GM13976 (cell line): ENCODE measurements around the gene ZFP64.
A peak's percentile ranks its signal among the peaks of the same experiment; 100 is the strongest.

ENCODE experiments used
- DNase-seq: peaks from one replicate; pipeline ENCODE4 v3.0.0; 2012; ENCODE audit warnings: low spot score
- in situ Hi-C: fragments of 300-500 bp; cut with MboI; formaldehyde crosslinking; loops from one replicate; pipeline ENCODE4 v1.12.0; 2022; ENCODE audit warnings: low sequenced_read_pairs, mixed read lengths, inconsistent platforms; ENCODE audit not compliant: unreplicated experiment
- TF ChIP-seq, protein P1 (sequence below): IDR thresholded peaks from 2 replicates; pipeline ENCODE4 v1.5.1; 2012; ENCODE audit warnings: borderline replicate concordance, mild to moderate bottlenecking; ENCODE audit not compliant: insufficient read depth; ENCODE audit errors: extremely low read depth, missing control alignments, control extremely low read depth

ZFP64 gene

DNA sequence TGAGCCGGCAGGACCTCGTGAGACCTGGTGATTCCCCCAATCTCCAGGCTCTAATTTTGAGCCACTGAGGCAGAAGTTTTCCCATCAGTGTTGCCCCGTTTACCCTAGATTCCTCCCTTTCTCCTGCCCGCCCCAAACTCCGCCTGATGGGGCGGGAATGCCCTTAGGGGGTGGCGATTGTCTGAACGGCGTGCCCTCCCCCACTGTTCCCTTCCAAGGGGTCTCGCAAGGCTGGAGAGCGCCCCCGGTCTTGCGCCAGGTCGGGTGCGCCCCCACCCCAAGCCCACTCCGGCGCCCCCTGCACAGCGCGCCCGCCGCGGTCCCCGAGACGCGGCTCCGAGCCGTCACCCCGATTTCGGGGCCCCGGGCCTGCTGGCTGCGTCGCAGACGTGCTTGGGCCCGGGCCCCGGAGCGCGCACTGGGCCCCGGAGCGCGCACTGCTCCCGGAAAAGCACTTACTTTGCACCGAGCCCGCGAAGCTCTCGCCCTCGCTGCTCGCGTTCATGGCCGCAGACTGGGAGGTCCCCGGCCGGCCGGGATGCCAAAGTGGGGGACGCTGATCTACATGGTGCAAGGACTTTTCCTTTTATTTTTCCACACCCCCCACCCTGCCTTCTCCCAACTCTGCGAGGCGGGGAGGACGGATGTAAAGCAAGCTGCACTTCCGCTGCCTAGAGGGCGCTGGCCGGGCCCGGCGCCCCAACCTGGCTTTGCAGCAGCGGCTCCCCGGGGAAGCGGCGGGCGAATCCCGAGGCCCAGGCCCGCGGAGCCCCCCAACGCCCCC, at the start of gene ZFP64:
Gene ZFP64, minus strand, starts transcription at position 648 of the 784 bp plus-strand sequence. Its CDS starts 143 bp downstream, at position 505.
- peak; percentile 88 for DNase-seq
- TF ChIP-seq, protein P1, sequence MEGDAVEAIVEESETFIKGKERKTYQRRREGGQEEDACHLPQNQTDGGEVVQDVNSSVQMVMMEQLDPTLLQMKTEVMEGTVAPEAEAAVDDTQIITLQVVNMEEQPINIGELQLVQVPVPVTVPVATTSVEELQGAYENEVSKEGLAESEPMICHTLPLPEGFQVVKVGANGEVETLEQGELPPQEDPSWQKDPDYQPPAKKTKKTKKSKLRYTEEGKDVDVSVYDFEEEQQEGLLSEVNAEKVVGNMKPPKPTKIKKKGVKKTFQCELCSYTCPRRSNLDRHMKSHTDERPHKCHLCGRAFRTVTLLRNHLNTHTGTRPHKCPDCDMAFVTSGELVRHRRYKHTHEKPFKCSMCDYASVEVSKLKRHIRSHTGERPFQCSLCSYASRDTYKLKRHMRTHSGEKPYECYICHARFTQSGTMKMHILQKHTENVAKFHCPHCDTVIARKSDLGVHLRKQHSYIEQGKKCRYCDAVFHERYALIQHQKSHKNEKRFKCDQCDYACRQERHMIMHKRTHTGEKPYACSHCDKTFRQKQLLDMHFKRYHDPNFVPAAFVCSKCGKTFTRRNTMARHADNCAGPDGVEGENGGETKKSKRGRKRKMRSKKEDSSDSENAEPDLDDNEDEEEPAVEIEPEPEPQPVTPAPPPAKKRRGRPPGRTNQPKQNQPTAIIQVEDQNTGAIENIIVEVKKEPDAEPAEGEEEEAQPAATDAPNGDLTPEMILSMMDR, result peak; percentile 88
- in situ Hi-C loops, result no loop called here

DNA sequence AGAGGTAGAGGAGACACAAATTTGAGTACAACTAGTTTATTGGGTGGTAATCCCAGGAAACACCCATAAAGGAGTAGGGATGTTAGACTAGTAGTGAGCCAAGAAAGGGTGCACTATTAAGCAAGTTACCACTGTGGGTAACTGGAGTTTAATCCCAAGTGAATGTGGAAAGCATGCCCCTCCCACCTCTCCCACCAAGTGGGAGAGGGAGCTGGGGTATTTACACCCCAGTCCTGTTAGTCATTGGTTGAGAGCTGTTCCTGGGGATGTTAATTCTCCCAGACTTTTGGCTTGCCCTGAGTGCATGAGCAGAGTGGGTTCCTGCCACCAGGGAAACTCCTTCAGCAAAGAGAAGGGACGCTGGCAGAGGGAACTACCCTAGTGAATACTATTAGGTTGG, 49.2 kb upstream of the ZFP64 start:
- in situ Hi-C loops, result no loop called here
- TF ChIP-seq, protein P1, result no peak

DNA sequence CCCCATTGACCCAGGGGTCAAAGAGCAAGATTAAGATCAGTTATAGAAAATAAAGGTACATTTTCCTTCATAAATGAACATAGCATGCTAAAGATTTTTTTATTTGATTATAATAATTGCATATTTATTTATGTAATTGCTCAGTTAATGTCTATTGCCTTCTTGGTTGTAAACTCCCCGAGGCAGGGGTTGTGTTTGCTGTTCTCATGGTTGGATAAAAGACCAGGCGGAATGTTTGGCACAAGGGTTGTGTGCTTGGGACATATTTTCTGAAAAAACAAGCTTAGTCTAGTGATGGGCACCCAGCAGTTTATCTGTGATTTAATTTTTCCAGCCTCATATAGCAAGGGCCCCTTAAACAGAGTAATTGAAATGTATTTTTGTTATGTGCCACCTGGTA, 47.5 kb upstream of the ZFP64 start:
- TF ChIP-seq, protein P1, result no peak
- in situ Hi-C loops, result no loop called here
- DNase-seq, result no peak

More for the DNA sequence above, 49.2 kb upstream of the ZFP64 start:
- no peak for DNase-seq

DNA sequence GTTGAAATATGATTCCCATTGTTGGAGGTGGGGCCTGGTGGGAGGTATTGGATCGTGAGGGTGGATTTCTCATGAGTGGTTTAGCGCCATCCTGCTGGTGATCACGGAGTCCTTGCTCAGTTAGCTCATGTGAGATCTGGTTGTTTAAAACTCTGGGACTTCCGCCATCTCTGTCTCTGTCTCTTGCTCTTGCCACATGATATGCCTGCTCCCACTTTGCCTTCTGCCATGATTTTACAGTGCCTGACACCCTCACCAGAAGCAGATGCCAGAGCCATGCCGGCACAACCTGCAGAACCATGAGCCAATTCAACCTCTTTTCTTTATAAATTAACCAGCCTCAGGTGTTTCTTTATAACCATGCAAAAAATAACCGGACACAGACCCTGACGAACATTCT, 44.7 kb upstream of the ZFP64 start:
- no peak for DNase-seq
- TF ChIP-seq, protein P1, result no peak
- in situ Hi-C loops, result no loop called here

DNA sequence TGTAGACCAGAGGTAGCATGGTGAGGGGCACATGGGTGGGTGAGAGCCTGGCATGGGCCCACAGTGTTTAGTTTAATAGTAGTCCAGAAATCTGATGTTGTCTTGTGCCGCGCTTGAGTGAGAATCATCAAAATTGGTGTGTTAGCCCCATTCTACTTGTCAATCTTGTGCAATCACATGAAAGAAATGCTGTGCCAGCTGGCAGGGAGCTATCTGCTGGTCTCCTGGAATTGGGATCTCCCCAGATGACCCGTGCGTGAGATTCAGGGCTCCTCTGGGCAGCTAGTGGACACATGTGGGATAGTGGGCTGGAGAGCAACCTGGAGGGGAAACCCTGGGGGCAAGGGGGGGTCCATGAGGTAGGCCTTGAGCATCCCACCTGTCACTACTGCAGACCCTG, 43.5 kb upstream of the ZFP64 start:
- TF ChIP-seq, protein P1, result no peak
- in situ Hi-C loops, result no loop called here
- no peak for DNase-seq

DNA sequence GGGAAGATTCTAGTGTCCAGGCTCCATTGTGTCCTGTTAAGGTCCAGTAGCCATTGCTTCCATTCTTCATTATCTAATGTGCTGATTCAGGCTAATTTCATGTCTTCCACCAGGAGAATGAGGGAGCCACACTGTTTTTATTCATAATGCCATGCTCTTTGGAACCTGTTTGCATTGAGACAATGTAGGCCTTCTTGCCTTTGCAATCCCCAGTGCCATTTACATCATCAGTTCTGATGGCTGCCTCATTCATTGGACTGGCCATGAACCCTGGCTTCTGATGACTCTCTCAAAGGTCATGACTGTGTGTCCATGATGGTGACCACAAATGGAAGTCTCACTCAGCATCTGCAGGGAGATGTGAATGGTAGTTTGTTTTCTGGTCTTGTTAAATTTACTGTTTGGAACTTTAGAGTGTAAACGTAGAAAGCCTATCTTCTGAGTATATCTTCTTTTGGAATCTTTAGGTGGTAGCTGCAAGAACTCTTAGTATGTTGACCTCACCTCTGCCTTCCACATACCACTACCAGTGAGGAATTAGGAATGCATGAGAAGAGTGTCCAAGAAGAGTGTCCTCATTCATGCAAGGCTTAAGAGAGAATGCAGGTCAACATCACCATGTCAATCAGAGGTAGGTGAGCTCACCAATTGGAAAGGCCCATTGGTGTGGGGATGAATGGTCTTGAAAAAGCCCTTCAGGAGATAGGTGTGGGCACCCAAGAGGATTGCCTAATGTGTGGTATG, 42.9 kb upstream of the ZFP64 start:
- no peak for DNase-seq
- in situ Hi-C loops, result no loop called here
- TF ChIP-seq, protein P1, result no peak
